OCI-LY7 (cell line): ENCODE data around the gene TAF4.

Experiments
- CTCF ChIP-seq: fragments of 200-600 bp; sonication (generic); conservative IDR thresholded peaks from 2 replicates; pipeline ENCODE4 v1.5.1; 2014; ENCODE audit warnings: mild to moderate bottlenecking, antibody characterized with exemption, low read length, moderate library complexity, mixed read lengths
- EZH2phosphoT487 ChIP-seq: fragments of 200-600 bp; sonication (generic); IDR thresholded peaks from 2 replicates; pipeline ENCODE4 v1.6.1; 2018; ENCODE audit warnings: low read depth, borderline replicate concordance, mild to moderate bottlenecking, mixed run types, antibody characterized with exemption, low read length, moderate library complexity, mixed read lengths

- TF ChIP-seq CTCF (no peak), EZH2phosphoT487 (no peak)
Observed at GRCh38 chr20:62087227-62087626, 21.5 kb upstream of the TAF4 start.
